ENCODE data around the gene PLEKHN1.

Gene PLEKHN1

GRCh38 chr1:929712-930632, 36.3 kb upstream of the PLEKHN1 start:
- DNase-seq, result no peak

- DNase-seq, result no peak
Observed at GRCh38 chr1:930633-931138, 35.6 kb upstream of the PLEKHN1 start.

- no peak for DNase-seq
Observed at GRCh38 chr1:931380-932172, 34.7 kb upstream of the PLEKHN1 start.

DNA sequence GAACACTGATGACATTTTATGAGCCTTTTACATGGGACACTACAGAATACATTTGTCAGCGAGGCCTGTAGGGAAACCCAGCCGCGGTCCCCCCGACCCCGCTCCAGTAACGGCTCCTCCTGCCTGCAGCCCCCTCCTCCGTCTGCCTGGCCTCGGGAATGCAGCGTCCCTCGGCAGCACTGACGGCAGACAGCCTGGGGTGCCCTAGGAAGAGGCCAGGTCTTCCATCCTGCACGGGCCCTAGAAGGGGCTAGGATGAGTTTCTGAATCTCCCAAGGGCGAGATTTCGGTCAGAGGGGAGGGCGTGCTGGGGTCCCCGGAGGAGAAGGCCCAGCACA, 34.1 kb upstream of the PLEKHN1 start:
- DNase-seq, result no peak

DNA sequence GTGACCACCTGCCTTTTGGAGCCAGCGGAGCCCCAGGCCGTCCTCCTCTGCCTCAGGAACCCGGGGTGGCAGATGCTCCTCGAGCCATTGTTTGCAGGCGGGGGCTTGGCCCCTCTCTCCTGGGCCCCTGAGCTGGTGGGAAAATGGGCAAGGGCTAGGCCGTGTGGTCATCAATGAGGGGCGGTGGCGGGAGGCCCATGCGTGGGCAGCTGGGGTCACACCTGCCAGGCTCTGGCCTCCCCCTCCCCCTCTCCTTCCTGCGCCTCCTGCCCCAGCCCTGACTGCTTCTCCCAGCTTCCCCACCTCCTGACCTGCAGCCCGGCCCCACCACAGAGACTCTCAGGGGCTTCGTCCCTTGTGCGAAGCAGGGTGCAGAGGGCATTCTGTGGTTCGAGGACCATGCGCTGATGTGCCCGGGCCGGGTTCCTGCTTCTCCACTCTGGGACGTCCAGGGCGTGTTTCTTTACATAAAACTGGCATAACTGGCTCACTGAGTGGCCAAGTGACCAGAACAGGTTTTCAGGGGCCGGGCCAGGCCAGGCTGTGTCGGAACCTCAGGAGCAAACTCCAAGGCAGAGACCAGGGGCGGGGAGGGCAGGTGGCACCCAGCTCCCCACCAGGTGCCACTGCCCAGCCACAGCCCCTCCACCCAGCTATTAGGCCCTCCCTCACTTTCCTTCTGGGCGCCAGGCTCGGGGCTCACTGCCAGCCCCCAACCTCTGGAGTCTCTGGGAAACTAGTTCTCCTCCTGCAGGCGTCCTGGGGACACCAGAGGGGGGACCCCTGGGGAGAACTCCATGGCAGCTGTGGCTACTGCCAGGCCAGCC, 33.3 kb upstream of the PLEKHN1 start:
- no peak for DNase-seq

DNA sequence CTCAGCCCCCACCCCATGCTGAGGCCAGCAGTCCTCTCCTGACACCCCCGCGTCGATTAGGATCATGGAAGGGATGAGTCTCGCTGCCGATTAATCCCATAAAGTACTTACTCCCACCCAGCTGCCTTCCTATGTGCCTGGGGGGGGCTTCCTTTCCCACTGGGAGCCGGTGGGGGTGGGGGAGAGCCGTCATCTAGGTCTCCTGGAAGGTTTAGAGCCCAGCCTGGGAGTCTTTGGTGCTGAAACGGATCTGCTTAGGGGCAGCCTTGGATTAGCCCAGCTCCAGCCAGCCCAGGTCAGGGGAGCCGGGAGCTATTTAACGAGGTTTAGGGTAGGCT, 32.7 kb upstream of the PLEKHN1 start:
- DNase-seq, result no peak

- no peak for DNase-seq
Observed at GRCh38 chr1:934991-935750, 31.1 kb upstream of the PLEKHN1 start.

DNA sequence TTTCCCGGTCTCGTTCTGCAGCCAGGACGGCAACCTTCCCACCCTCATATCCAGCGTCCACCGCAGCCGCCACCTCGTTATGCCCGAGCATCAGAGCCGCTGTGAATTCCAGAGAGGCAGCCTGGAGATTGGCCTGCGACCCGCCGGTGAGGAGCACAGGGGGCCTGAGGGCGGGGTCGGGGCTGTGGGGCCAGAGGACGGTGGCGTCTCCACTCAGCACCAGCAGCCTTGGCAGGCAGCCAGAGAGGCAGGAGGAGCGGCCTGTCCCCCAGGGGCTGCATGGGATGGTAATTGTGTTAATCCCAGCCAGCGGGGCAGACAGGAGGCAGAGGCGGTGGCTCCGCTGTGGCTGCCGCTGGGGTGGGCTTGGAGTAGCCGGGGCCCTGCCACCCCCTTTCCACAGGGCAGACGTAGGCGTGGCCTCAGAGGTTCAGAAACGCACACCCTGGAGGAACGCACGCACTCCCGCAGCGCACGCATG, 30.5 kb upstream of the PLEKHN1 start:
- no peak for DNase-seq

- no peak for DNase-seq
Observed at GRCh38 chr1:936348-937264, 29.7 kb upstream of the PLEKHN1 start.

GRCh38 chr1:937521-937920, 28.8 kb upstream of the PLEKHN1 start:
- no peak for DNase-seq

- no peak for DNase-seq
Observed at GRCh38 chr1:938088-938683, 28.1 kb upstream of the PLEKHN1 start.

DNA sequence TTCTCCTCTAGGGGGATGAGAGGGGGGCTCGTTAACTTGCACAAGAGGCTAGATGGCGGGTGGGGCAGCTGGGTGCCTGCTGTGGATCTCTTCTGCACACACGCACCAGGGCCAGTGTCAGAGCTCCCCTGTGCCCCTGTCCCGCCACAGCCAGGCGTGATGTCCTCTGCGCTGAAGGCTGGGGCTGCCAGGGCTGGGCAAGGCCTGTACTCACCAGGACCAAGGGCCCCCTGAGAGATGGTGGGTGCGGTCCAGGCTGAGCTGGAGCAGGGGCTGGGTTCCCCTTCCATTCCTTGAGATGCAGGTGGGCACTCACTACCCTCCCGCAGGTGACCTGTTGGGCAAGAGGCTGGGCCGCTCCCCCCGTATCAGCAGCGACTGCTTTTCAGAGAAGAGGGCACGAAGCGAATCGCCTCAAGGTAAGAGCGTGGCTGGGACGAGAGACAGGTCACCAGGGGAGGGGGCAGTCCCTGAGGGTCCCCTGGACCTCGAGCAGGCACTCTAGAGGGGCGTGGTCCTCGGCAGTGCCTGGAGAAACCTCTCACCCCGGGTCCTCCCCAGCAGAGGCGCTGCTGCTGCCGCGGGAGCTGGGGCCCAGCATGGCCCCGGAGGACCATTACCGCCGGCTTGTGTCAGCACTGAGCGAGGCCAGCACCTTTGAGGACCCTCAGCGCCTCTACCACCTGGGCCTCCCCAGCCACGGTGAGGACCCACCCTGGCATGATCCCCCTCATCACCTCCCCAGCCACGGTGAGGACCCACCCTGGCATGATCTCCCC, 27.4 kb upstream of the PLEKHN1 start:
- no peak for DNase-seq

DNA sequence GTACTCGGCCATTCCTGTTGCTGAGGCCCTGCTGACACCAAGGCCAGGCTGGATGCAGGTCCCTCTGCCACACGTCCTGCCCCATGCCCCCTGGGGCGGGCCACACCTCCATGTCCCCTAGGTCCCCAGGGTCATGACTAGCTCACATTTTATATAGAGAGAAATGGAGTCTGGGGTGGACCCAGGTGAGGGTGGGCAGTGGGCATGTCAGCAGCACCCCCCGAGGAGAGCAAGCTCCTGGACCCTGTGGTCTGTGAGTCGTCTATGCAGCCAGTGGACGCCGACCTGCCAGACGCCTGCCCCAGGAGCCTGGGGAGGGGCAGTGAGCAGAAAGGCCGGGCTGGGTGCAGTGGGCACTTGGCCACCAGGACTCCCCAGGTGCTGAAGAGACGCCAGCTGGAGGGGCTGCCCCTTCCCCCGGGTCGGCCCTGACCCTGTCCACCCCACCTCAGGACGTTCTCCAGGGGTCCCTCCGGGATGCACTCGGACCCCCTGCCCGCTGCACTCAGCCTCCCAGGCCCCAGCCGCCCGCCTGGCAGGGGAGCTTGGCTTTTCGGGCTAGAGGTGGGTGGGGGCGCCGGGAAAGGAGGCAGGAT, 26.7 kb upstream of the PLEKHN1 start:
- DNase-seq, result no peak

GRCh38 chr1:940107-941014, 25.9 kb upstream of the PLEKHN1 start:
- peak; percentile 35 for DNase-seq

DNA sequence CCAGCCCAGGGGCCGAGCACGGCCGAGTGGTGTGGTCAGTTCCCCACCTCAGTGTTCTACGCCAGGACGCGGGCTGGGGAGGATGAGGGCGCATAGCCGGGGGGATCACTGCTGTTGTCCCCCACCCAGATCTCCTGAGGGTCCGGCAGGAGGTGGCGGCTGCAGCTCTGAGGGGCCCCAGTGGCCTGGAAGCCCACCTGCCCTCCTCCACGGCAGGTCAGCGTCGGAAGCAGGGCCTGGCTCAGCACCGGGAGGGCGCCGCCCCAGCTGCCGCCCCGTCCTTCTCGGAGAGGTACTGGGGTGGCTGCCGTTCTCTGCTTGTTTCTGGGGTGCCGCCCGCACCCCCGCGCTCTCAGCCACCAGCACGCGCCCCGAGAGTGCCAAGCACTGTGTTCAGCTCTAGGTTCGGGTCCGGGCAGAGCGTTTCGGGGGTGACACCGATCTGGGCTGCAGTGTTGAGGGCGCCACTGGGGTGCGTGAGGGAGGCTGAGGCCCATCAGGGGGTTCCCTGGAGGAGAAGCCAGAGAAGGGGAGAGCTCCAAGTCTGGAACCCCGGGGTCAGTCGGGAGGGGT, 25.2 kb upstream of the PLEKHN1 start:
- no peak for DNase-seq

GRCh38 chr1:941588-942383, 24.5 kb upstream of the PLEKHN1 start:
- no peak for DNase-seq

GRCh38 chr1:942411-942821, 23.9 kb upstream of the PLEKHN1 start:
- no peak for DNase-seq
